HepG2 (cell line): Measurements from ENCODE around the gene MTCH2. TPM values are rescaled to one million over a fixed set of nuclear protein-coding genes. Genes with fewer than 3 reads are reported as not detected.

Experiments
- AGO2 ChIP-seq: fragments of 200-400 bp; formaldehyde crosslinking; optimal IDR thresholded peaks from 2 replicates; pipeline ENCODE3; 2017; ENCODE audit warnings: mild to moderate bottlenecking, low read depth, low read length, moderate library complexity
- FIP1L1 ChIP-seq: fragments of 200-400 bp; formaldehyde crosslinking; IDR thresholded peaks from 2 replicates; pipeline ENCODE4 v1.6.1; 2018; ENCODE audit warnings: low read depth, mild to moderate bottlenecking, low read length, moderate library complexity, borderline replicate concordance; ENCODE audit not compliant: insufficient read depth
- HOXA3 ChIP-seq: sonication (generic); formaldehyde crosslinking; IDR thresholded peaks from 2 replicates; pipeline ENCODE4 v1.5.0; 2020; ENCODE audit warnings: missing genetic modification reagents
- MLLT10 ChIP-seq: sonication (generic); formaldehyde crosslinking; IDR thresholded peaks from 2 replicates; pipeline ENCODE4 v1.4.0; 2020; ENCODE audit warnings: missing genetic modification reagents
- MYNN ChIP-seq: sonication (generic); formaldehyde crosslinking; IDR thresholded peaks from 2 replicates; pipeline ENCODE4 v1.4.0; 2020; ENCODE audit warnings: mild to moderate bottlenecking, low read depth, missing genetic modification reagents
- ONECUT2 ChIP-seq: sonication (generic); formaldehyde crosslinking; IDR thresholded peaks from 2 replicates; pipeline ENCODE4 v1.4.0; 2020; ENCODE audit warnings: missing genetic modification reagents
- PLRG1 ChIP-seq: fragments of 450-650 bp; conservative IDR thresholded peaks from 2 replicates; pipeline ENCODE4 v1.6.1; 2016
- PPARG ChIP-seq: conservative IDR thresholded peaks from 2 replicates; pipeline ENCODE4 v1.6.1; 2016; ENCODE audit warnings: missing biosample characterization, missing genetic modification reagents
- RXRB ChIP-seq: IDR thresholded peaks from 2 replicates; pipeline ENCODE4 v1.6.1; 2016; ENCODE audit warnings: borderline replicate concordance, missing genetic modification reagents, missing compliant biosample characterization
- ZNF253 ChIP-seq: sonication (generic); formaldehyde crosslinking; IDR thresholded peaks from 2 replicates; pipeline ENCODE4 v1.8.0; 2022; ENCODE audit warnings: mild to moderate bottlenecking, missing genetic modification reagents, borderline replicate concordance
- ZNF350 ChIP-seq: sonication (generic); formaldehyde crosslinking; IDR thresholded peaks from 2 replicates; pipeline ENCODE4 v1.4.0; 2020; ENCODE audit warnings: mild to moderate bottlenecking, low read depth, missing genetic modification reagents, borderline replicate concordance
- ZNF556 ChIP-seq: sonication (generic); formaldehyde crosslinking; IDR thresholded peaks from 2 replicates; pipeline ENCODE4 v1.4.0; 2020; ENCODE audit warnings: mild to moderate bottlenecking, missing genetic modification reagents, borderline replicate concordance
- ZNF83 ChIP-seq: sonication (generic); formaldehyde crosslinking; IDR thresholded peaks from 2 replicates; pipeline ENCODE4 v1.4.0; 2020; ENCODE audit warnings: missing genetic modification reagents, mild to moderate bottlenecking, borderline replicate concordance
- polyA plus RNA-seq, 8 experiments: library from polyadenylated mRNA; depleted of rRNA in 3 of 8; stranded (reverse) in 7 of 8; unstranded in 1 of 8; fragments of >200 nt; fragmentation: Illumina TruSeq in 4 of 8; extraction: Trizol in 4 of 8; gene quantifications; 2 replicates each; pipeline versions ENCODE4 v1.2.1 to v1.2.3, GENCODE V29; 2011 to 2016; ENCODE audit warnings: low read depth in 4 of 8, missing spikeins in 1 of 8, mixed read lengths in 1 of 8; ENCODE audit not compliant: insufficient read depth in 1 of 8
- total RNA-seq, 5 experiments: library from RNA; depleted of rRNA; stranded (reverse); fragments of >200 nt; fragmentation: Illumina TruSeq; extraction: Trizol; gene quantifications; 2 replicates each; pipeline ENCODE4 v1.2.3, GENCODE V29; 2016; ENCODE audit warnings: low read depth in 1 of 5
- TF ChIP-seq, protein P1 (sequence below): sonication (generic); IDR thresholded peaks from 2 replicates; pipeline ENCODE4 v1.6.1; 2016; ENCODE audit warnings: low read depth, borderline replicate concordance
- TF ChIP-seq, protein P2 (sequence below): sonication (generic); formaldehyde crosslinking; IDR thresholded peaks from 2 replicates; pipeline ENCODE4 v1.4.0; 2020; ENCODE audit warnings: missing genetic modification reagents
- TF ChIP-seq, protein P3 (sequence below): sonication (generic); formaldehyde crosslinking; IDR thresholded peaks from 2 replicates; pipeline ENCODE4 v1.8.1; 2022; ENCODE audit warnings: low read depth, mild to moderate bottlenecking, missing genetic modification reagents
- TF ChIP-seq, protein P4 (sequence below): sonication (generic); formaldehyde crosslinking; IDR thresholded peaks from 2 replicates; pipeline ENCODE4 v1.4.0; 2020; ENCODE audit warnings: mild to moderate bottlenecking, missing genetic modification reagents
- TF ChIP-seq, protein P5 (sequence below): sonication (generic); formaldehyde crosslinking; IDR thresholded peaks from 2 replicates; pipeline ENCODE4 v1.8.0; 2023; ENCODE audit warnings: mild to moderate bottlenecking, missing genetic modification reagents
- TF ChIP-seq, protein P6 (sequence below): sonication (generic); formaldehyde crosslinking; IDR thresholded peaks from 2 replicates; pipeline ENCODE4 v1.8.1; 2023; ENCODE audit warnings: mild to moderate bottlenecking, moderate library complexity, missing genetic modification reagents

MTCH2 gene
- total and polyA plus RNA-seq, 2 of the 13 experiments (the other 11 are each of a cell fraction or from before 2014, with no cell fraction given) = 112 to 272 TPM

DNA sequence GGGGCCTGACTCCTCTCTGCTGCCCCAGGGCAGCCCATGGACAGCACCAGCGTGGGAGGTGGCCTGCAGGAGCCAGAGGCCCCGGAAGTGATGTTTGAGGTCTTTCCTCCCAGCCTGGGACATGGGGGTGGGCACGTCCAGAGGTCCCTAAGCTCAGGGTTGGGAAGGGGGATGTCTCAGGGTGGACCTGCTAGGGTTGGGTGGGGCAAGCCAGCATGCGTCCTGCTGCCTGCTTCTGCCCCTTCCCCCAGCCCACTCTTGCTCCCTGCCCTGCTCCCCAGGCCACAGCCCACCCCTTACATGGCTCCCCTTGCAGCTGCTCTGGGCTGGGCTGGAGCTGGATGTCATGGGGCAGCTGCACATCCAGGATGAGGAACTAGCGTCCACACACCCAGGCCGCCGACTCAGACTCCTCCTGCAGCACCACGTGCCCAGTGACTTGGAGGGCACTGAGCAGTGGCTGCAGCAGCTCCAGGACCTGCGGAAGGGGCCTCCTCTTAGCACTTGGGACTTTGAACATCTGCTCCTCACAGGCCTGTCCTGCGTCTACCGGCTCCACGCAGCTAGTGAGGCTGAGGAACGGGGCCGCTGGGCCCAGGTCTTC lies 54.5 kb downstream of the MTCH2 start (continued):
- TF ChIP-seq, protein P1, sequence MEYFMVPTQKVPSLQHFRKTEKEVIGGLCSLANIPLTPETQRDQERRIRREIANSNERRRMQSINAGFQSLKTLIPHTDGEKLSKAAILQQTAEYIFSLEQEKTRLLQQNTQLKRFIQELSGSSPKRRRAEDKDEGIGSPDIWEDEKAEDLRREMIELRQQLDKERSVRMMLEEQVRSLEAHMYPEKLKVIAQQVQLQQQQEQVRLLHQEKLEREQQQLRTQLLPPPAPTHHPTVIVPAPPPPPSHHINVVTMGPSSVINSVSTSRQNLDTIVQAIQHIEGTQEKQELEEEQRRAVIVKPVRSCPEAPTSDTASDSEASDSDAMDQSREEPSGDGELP = no peak
- TF ChIP-seq, protein P2, sequence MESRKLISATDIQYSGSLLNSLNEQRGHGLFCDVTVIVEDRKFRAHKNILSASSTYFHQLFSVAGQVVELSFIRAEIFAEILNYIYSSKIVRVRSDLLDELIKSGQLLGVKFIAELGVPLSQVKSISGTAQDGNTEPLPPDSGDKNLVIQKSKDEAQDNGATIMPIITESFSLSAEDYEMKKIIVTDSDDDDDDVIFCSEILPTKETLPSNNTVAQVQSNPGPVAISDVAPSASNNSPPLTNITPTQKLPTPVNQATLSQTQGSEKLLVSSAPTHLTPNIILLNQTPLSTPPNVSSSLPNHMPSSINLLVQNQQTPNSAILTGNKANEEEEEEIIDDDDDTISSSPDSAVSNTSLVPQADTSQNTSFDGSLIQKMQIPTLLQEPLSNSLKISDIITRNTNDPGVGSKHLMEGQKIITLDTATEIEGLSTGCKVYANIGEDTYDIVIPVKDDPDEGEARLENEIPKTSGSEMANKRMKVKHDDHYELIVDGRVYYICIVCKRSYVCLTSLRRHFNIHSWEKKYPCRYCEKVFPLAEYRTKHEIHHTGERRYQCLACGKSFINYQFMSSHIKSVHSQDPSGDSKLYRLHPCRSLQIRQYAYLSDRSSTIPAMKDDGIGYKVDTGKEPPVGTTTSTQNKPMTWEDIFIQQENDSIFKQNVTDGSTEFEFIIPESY (CRISPR knock-in tag) = no peak
- TF ChIP-seq FIP1L1 = no peak
- no peak for TF ChIP-seq HOXA3
- TF ChIP-seq, protein P3, sequence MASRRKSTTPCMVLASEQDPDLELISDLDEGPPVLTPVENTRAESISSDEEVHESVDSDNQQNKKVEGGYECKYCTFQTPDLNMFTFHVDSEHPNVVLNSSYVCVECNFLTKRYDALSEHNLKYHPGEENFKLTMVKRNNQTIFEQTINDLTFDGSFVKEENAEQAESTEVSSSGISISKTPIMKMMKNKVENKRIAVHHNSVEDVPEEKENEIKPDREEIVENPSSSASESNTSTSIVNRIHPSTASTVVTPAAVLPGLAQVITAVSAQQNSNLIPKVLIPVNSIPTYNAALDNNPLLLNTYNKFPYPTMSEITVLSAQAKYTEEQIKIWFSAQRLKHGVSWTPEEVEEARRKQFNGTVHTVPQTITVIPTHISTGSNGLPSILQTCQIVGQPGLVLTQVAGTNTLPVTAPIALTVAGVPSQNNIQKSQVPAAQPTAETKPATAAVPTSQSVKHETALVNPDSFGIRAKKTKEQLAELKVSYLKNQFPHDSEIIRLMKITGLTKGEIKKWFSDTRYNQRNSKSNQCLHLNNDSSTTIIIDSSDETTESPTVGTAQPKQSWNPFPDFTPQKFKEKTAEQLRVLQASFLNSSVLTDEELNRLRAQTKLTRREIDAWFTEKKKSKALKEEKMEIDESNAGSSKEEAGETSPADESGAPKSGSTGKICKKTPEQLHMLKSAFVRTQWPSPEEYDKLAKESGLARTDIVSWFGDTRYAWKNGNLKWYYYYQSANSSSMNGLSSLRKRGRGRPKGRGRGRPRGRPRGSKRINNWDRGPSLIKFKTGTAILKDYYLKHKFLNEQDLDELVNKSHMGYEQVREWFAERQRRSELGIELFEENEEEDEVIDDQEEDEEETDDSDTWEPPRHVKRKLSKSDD (CRISPR knock-in tag) = 0 out of 2 replicates have a peak, but pooled peaks have one; percentile 13
- TF ChIP-seq ZNF556 (CRISPR knock-in tag) = no peak
- no peak for TF ChIP-seq ZNF350
- TF ChIP-seq ZNF83 (CRISPR knock-in tag) = no peak
- 0 out of 2 replicates have a peak, but pooled peaks have one; percentile 11 for TF ChIP-seq RXRB (CRISPR knock-in tag)
- TF ChIP-seq, protein P4, sequence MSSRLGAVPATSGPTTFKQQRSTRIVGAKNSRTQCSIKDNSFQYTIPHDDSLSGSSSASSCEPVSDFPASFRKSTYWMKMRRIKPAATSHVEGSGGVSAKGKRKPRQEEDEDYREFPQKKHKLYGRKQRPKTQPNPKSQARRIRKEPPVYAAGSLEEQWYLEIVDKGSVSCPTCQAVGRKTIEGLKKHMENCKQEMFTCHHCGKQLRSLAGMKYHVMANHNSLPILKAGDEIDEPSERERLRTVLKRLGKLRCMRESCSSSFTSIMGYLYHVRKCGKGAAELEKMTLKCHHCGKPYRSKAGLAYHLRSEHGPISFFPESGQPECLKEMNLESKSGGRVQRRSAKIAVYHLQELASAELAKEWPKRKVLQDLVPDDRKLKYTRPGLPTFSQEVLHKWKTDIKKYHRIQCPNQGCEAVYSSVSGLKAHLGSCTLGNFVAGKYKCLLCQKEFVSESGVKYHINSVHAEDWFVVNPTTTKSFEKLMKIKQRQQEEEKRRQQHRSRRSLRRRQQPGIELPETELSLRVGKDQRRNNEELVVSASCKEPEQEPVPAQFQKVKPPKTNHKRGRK = no peak
- no peak for TF ChIP-seq MYNN (CRISPR knock-in tag)
- TF ChIP-seq PPARG = no peak
- no peak for TF ChIP-seq ZNF253 (CRISPR knock-in tag)
- TF ChIP-seq, protein P5, sequence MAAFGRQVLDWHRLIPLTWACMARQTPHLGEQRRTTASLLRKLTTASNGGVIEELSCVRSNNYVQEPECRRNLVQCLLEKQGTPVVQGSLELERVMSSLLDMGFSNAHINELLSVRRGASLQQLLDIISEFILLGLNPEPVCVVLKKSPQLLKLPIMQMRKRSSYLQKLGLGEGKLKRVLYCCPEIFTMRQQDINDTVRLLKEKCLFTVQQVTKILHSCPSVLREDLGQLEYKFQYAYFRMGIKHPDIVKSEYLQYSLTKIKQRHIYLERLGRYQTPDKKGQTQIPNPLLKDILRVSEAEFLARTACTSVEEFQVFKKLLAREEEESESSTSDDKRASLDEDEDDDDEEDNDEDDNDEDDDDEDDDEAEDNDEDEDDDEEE = no peak
- no peak for TF ChIP-seq ONECUT2
- no peak for TF ChIP-seq PLRG1
- peak; percentile 20 for TF ChIP-seq AGO2
- TF ChIP-seq MLLT10 (CRISPR knock-in tag) = no peak
- TF ChIP-seq, protein P6, sequence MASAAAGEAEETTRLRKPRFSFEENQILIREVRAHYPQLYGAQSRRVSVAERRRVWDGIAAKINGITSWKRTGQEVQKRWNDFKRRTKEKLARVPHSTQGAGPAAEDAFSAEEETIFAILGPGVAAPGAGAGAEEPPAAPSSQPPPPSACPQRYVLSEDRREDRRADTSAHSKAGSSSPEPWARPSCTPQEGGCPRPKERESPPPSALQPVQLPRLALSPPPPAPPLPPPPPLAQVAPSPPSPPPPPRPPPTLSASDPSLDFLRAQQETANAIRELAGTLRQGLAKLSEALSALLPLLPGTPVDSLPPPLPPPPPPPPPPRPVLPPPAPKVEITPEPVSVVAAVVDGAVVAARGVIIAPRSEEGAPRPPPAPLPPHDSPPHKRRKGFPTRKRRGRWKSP (CRISPR knock-in tag) = no peak; the same call in 1 of the 2 replicates
